Thyroid gland (tissue), 4 donors: ENCODE results near the gene LPIN3. TPM values are rescaled to one million over a fixed set of nuclear protein-coding genes. Genes with fewer than 3 reads are reported as not detected.
A peak's percentile ranks its signal among the peaks of the same experiment; 100 is the strongest.

ENCODE experiments used
- DNase-seq, 2 donors: peaks; one replicate each; pipeline ENCODE4 v3.0.0-alpha.2; 2019
- H3K27ac ChIP-seq, 3 donors: fragments of 200-600 bp; sonication (generic); 1 replicate in 2 of 3; 2 replicates in 1 of 3; pipeline ENCODE4 v1.5.1; 2016 to 2019; ENCODE audit warnings: mild to moderate bottlenecking in 1 of 3, moderate library complexity in 1 of 3
- H3K27me3 ChIP-seq: fragments of 200-600 bp; sonication (generic); one replicate; pipeline ENCODE4 v1.5.1; 2019
- H3K36me3 ChIP-seq, 2 donors: fragments of 200-600 bp; sonication (generic); one replicate each; pipeline ENCODE4 v1.5.1; 2016 to 2019
- H3K4me1 ChIP-seq, 2 donors: fragments of 200-600 bp; sonication (generic); one replicate each; pipeline ENCODE4 v1.5.1; 2017 to 2019
- H3K4me3 ChIP-seq, 3 donors: fragments of 200-600 bp; sonication (generic); replicated peaks in 1 of 3; 1 replicate in 2 of 3; 2 replicates in 1 of 3; pipeline ENCODE4 v1.5.1; 2016; ENCODE audit warnings: mild to moderate bottlenecking in 1 of 3
- H3K9me3 ChIP-seq: fragments of 200-600 bp; sonication (generic); one replicate; pipeline ENCODE4 v1.5.1; 2017
- POLR2A ChIP-seq, 2 donors: fragments of 450-650 bp; IDR thresholded peaks; one replicate each; pipeline ENCODE4 v1.6.1; 2017; ENCODE audit warnings: antibody characterized with exemption in 2 of 2, mild to moderate bottlenecking in 2 of 2, moderate library complexity in 1 of 2
- WGBS, 2 donors: methylation state at CpG; one replicate each; pipeline ENCODE4 v1.1.5; 2017; 5-methylcytosine and 5-hydroxymethylcytosine counted together
- intact Hi-C: fragments of 100-400 bp; cut with DNase I; formaldehyde crosslinking; loops from one replicate; pipeline ENCODE4 v1.15.1; 2023
- total RNA-seq, 4 donors: library from RNA; depleted of rRNA; stranded (reverse); fragments of >200 nt; gene quantifications; one replicate each; pipeline ENCODE4 v1.2.3, GENCODE V29; 2016
- TF ChIP-seq, protein P1 (sequence below), 6 experiments: fragments of 200-600 bp in 3 of 6; fragments of 450-650 bp in 3 of 6; sonication (generic) in 3 of 6; IDR thresholded peaks; one replicate each; pipeline ENCODE4 v1.5.1; 2016 to 2019; ENCODE audit warnings: antibody characterized with exemption in 6 of 6, mild to moderate bottlenecking in 2 of 6, inconsistent platforms in 1 of 6, moderate library complexity in 1 of 6

The LPIN3 gene, protein sequence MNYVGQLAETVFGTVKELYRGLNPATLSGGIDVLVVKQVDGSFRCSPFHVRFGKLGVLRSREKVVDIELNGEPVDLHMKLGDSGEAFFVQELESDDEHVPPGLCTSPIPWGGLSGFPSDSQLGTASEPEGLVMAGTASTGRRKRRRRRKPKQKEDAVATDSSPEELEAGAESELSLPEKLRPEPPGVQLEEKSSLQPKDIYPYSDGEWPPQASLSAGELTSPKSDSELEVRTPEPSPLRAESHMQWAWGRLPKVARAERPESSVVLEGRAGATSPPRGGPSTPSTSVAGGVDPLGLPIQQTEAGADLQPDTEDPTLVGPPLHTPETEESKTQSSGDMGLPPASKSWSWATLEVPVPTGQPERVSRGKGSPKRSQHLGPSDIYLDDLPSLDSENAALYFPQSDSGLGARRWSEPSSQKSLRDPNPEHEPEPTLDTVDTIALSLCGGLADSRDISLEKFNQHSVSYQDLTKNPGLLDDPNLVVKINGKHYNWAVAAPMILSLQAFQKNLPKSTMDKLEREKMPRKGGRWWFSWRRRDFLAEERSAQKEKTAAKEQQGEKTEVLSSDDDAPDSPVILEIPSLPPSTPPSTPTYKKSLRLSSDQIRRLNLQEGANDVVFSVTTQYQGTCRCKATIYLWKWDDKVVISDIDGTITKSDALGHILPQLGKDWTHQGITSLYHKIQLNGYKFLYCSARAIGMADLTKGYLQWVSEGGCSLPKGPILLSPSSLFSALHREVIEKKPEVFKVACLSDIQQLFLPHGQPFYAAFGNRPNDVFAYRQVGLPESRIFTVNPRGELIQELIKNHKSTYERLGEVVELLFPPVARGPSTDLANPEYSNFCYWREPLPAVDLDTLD
- total RNA-seq = 10 to 100 TPM; 33.5 to 53.5 (median 42.1) TPM

GRCh38 chr20:41340327-41341055 is at the start of gene LPIN3:
Gene LPIN3, plus strand, starts transcription at chr20:41340821. Its CDS starts 4,983 bp downstream, at chr20:41345804.
- peak within 1 kb of the TSS; percentile 66 to 84 (median 81) for H3K27ac ChIP-seq
- no peaks in the 10 kb centered on the region for H3K27me3 ChIP-seq
- H3K4me1 ChIP-seq = peaks cover 29 to 46% of the 10 kb centered on the region in 2 donors
- no peaks in the 10 kb centered on the region for H3K9me3 ChIP-seq
- peak in 1 of 2 donors; percentile 83 for TF ChIP-seq POLR2A (IDR thresholded peaks at IDR 0.05)
- TF ChIP-seq, protein P1, sequence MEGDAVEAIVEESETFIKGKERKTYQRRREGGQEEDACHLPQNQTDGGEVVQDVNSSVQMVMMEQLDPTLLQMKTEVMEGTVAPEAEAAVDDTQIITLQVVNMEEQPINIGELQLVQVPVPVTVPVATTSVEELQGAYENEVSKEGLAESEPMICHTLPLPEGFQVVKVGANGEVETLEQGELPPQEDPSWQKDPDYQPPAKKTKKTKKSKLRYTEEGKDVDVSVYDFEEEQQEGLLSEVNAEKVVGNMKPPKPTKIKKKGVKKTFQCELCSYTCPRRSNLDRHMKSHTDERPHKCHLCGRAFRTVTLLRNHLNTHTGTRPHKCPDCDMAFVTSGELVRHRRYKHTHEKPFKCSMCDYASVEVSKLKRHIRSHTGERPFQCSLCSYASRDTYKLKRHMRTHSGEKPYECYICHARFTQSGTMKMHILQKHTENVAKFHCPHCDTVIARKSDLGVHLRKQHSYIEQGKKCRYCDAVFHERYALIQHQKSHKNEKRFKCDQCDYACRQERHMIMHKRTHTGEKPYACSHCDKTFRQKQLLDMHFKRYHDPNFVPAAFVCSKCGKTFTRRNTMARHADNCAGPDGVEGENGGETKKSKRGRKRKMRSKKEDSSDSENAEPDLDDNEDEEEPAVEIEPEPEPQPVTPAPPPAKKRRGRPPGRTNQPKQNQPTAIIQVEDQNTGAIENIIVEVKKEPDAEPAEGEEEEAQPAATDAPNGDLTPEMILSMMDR (IDR thresholded peaks at IDR 0.05) = peak in 4 of 6 experiments; percentile 7 to 48 (median 14)
- peak; percentile 94 for DNase-seq
- H3K36me3 ChIP-seq = no peaks in the 10 kb centered on the region
- intact Hi-C loops = no loop called here
- peak within 1 kb of the TSS in 2 of 3 donors; percentile 1 to 35 for H3K4me3 ChIP-seq
- WGBS, 2 donors = 10 to 11% methylated on average over 18 to 27 of the region's 33 CpGs

GRCh38 chr20:41293269-41294037 is 47.2 kb upstream of the LPIN3 start:
- Histone ChIP-seq H3K27ac (no peak overlapping the region), H3K27me3 (no peaks in the 10 kb centered on the region), H3K4me1 (peaks cover 5 to 25% of the 10 kb centered on the region in 2 donors), H3K36me3 (no peaks in the 10 kb centered on the region), H3K4me3 (no peak overlapping the region), H3K9me3 (no peaks in the 10 kb centered on the region)
- intact Hi-C loops = no loop called here
- DNase-seq = peak in 1 of 2 donors; percentile 28
- WGBS, 2 donors = 66 to 67% methylated on average over 2 of the region's 2 CpGs
- TF ChIP-seq, protein P1 (IDR thresholded peaks at IDR 0.05) = no peak
- TF ChIP-seq POLR2A (IDR thresholded peaks at IDR 0.05) = no peak

- TF ChIP-seq, protein P1 (IDR thresholded peaks at IDR 0.05) = no peak
- TF ChIP-seq POLR2A (IDR thresholded peaks at IDR 0.05) = no peak
- Histone ChIP-seq H3K27ac (no peak overlapping the region), H3K9me3 (no peaks in the 10 kb centered on the region), H3K4me1 (peaks cover 15 to 23% of the 10 kb centered on the region in 2 donors), H3K36me3 (no peaks in the 10 kb centered on the region), H3K4me3 (no peak overlapping the region), H3K27me3 (no peaks in the 10 kb centered on the region)
- intact Hi-C loops = no loop called here
- no peak for DNase-seq
- WGBS, 2 donors = 90 to 92% methylated on average over 3 of the region's 3 CpGs
Measured at GRCh38 chr20:41299899-41300298, 40.7 kb upstream of the LPIN3 start.

- Histone ChIP-seq H3K27me3 (no peaks in the 10 kb centered on the region), H3K4me1 (peaks cover 18 to 23% of the 10 kb centered on the region in 2 donors), H3K9me3 (no peaks in the 10 kb centered on the region), H3K27ac (peak overlapping the region in 1 of 3 donors; percentile 13), H3K4me3 (no peak overlapping the region), H3K36me3 (no peaks in the 10 kb centered on the region)
- peak; percentile 24 to 35 for DNase-seq
- TF ChIP-seq, protein P1 (IDR thresholded peaks at IDR 0.05) = no peak
- TF ChIP-seq POLR2A (IDR thresholded peaks at IDR 0.05) = no peak
- intact Hi-C loops = no loop called here
- WGBS, 2 donors = 37 to 44% methylated on average over 3 of the region's 3 CpGs
Measured at GRCh38 chr20:41300383-41300782, 40.2 kb upstream of the LPIN3 start.
